Measurements from ENCODE around the gene MEFV.
"Not testable (repeated sequence)": the region's sequence is repeated elsewhere in the genome, so short reads cannot be mapped to it uniquely, and the experiment has no call there.

The MEFV gene

GRCh38 chr16:3215601-3216262, 40.7 kb downstream of the MEFV start:
- intact Hi-C loops (cut with DNase I; ENCODE audit: low total_unique reads), result no loop called here
- no peak overlapping the region for H3K4me3 ChIP-seq
- no peak for DNase-seq
- H3K27me3 ChIP-seq, result no peaks in the 10 kb centered on the region
- H3K27ac ChIP-seq, result no peak overlapping the region
- H3K36me3 ChIP-seq, result no peaks in the 10 kb centered on the region
- no peaks in the 10 kb centered on the region for H3K4me1 ChIP-seq
- H3K9me3 ChIP-seq, result peaks cover 0 to 12% (median 5%) of the 10 kb centered on the region in 3 donors
- TF ChIP-seq CTCF (IDR thresholded peaks at IDR 0.05), result no peak

- Histone ChIP-seq H3K27me3 (no peaks in the 10 kb centered on the region), H3K9me3 (peaks cover 0 to 5% (median 0%) of the 10 kb centered on the region in 3 donors), H3K4me1 (no peaks in the 10 kb centered on the region), H3K4me3 (no peak overlapping the region), H3K36me3 (no peaks in the 10 kb centered on the region), H3K27ac (no peak overlapping the region)
- no peak for TF ChIP-seq CTCF (IDR thresholded peaks at IDR 0.05)
- intact Hi-C loops (cut with DNase I; ENCODE audit: low total_unique reads), result no loop called here
- no peak for DNase-seq
Measured at GRCh38 chr16:3214904-3215600, 41.4 kb downstream of the MEFV start.

GRCh38 chr16:3212567-3212966, 43.9 kb downstream of the MEFV start:
- Histone ChIP-seq H3K4me1 (no peaks in the 10 kb centered on the region), H3K4me3 (no peak overlapping the region), H3K27me3 (peaks cover 0 to 6% of the 10 kb centered on the region in 2 donors), H3K36me3 (no peaks in the 10 kb centered on the region), H3K27ac (no peak overlapping the region), H3K9me3 (no peaks in the 10 kb centered on the region)
- no peak for DNase-seq
- intact Hi-C loops (cut with DNase I; ENCODE audit: low total_unique reads), result no loop called here
- TF ChIP-seq CTCF (IDR thresholded peaks at IDR 0.05), result no peak

GRCh38 chr16:3212006-3212405, 44.4 kb downstream of the MEFV start:
- H3K27ac ChIP-seq, result no peak overlapping the region
- intact Hi-C loops (cut with DNase I; ENCODE audit: low total_unique reads), result no loop called here
- no peaks in the 10 kb centered on the region for H3K4me1 ChIP-seq
- peaks cover 0 to 9% of the 10 kb centered on the region in 2 donors for H3K27me3 ChIP-seq
- DNase-seq, result no peak
- H3K9me3 ChIP-seq, result peaks cover 0 to 3% (median 3%) of the 10 kb centered on the region in 3 donors
- TF ChIP-seq CTCF (IDR thresholded peaks at IDR 0.05), result no peak
- H3K36me3 ChIP-seq, result no peaks in the 10 kb centered on the region
- no peak overlapping the region for H3K4me3 ChIP-seq

- DNase-seq, result no peak
- Histone ChIP-seq H3K9me3 (peaks cover 0 to 20% (median 16%) of the 10 kb centered on the region in 3 donors), H3K27ac (no peak overlapping the region), H3K4me3 (no peak overlapping the region), H3K27me3 (peaks cover 0 to 17% of the 10 kb centered on the region in 2 donors), H3K36me3 (no peaks in the 10 kb centered on the region), H3K4me1 (no peaks in the 10 kb centered on the region)
- TF ChIP-seq CTCF (IDR thresholded peaks at IDR 0.05), result no peak
- intact Hi-C loops (cut with DNase I; ENCODE audit: low total_unique reads), result no loop called here
Measured at GRCh38 chr16:3207086-3207953, 49.1 kb downstream of the MEFV start.

- H3K4me3 ChIP-seq; H3K36me3 ChIP-seq; H3K27ac ChIP-seq; H3K4me1 ChIP-seq; DNase-seq; intact Hi-C loops (cut with DNase I; ENCODE audit: low total_unique reads): not testable (repeated sequence)
- H3K27me3 ChIP-seq, result peaks cover 0 to 17% of the 10 kb centered on the region in 2 donors
- peaks cover 0 to 20% (median 16%) of the 10 kb centered on the region in 3 donors for H3K9me3 ChIP-seq
Measured at GRCh38 chr16:3205939-3206338, 50.5 kb downstream of the MEFV start.
